ENCODE results near the gene WWTR1. TPM values are rescaled to one million over a fixed set of nuclear protein-coding genes. Genes with fewer than 3 reads are reported as not detected.
A peak's percentile ranks its signal among the peaks of the same experiment; 100 is the strongest.

Gene WWTR1
- polyA plus RNA-seq, 12 donors: 65.8 to 93.3 (median 77.5) TPM; not detected in 1

DNA sequence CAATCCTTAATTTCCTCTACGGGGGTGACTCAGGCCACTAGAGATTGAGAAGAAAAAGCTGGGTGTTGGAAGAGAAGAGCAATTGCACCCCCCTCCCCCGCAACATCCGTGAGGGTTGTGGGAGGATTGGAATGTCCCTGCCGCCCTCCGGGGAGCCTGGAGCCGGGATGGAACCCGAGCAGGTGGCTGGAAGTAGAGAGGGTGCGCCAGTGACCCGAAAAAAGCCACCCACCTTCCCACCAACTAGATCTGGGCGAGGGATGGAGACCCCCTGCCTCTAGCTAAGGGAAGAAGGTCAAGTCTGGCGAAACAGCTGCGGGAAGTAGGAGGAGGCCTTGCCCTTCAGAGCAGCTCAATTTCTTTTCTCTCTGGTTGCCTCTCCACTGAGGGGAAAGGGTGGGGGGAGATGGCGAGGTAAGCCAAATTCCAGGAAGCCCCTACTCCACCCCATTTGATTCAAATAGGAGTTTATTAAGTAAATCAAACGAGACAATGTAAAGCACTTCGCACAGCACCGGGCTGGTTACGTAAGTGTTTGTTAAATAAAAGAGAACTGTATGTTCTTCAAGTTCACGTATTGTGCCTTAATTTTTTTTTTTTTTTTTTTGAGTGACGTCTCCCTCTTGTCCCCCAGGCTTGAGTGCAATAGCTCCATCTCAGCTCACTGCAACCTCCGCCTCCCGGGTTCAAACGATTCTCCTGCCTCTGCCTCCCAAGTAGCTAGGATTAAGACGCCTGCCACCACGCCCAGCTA lies 1.1 kb upstream of the WWTR1 start:
- DNase-seq: peak; percentile 58

DNA sequence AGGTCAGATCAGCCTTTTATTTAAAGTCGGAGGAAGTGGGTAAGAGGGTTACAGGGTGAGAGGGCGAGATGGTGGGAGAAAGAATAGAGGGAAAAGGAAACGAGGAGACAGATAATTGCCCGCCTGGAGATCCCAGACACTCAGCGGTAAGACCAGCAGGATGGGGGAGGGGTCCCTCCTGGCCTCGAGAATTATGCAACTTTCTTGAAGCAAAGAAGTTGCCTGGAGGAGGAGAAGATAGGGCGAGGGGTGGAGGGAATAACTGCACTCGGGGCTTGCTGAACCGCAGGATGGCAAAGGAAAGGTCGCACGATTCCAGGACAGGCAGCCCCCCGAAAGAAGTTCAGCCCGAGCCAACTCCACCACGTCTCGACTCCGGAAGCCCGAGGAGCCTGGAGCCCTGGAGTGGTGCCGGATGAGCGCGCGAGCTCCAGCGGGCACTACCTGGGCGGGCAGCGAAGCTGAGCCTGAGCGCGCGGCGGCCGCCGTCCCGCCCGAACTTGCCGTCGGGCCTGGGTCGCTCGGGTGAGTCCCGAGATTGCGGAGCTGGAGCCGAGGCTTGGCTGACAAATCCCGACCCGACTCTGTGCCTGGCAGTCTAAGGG lies 402 bp downstream of the WWTR1 start:
- DNase-seq: no peak

DNA sequence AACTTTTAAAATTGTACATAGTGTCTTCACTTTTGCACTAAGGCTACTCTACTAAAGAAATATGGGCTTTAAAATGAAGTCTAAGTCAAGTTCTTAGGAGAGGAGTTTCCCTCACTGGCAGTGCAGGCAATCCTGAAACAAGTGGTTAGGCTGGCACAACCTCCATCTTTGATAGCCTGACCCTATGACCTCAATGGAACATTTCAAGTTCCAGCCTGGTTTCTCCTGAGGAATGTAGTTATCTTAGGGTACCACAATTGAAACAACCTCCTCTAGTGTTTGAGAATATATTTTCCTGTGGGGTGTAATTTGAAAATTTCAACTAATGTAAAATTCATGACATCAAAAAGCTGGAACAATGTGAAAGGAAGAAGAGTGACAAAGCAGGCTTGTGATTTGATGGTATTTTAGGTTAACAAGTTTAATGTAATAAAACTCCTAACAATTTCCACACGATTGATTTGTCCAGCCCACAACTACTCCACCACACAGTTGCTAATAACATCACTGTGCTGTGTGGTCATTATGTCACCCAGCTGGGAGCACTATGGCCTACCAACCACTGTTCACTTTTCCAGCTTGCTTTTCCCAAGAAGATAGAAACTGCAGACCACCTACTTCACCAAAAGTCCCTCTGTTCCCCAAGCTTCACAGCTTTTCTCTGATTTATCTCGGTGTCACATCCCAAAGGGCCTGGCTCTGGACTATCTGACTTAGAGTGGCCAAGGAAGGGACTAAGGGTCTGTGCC lies 1.8 kb downstream of the WWTR1 start:
- no peak for DNase-seq

DNA sequence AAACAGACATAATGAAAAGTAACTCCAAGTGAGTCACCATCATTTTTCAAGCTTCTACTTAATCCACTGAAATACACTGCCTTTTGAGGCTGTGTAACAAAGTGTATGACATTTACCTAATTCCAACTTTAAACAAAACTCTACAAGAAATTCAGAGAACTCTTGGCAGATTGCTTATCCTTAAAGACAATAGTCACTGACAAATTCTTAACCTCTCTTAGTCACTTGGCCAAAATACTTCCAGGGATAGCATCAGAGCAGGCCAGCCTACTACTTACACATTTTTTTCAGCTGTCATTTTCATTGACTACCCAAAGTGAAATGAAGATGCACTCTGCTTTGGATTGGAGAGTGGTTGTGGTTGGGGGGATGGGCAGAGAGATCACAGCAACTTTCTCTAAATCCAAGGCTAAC lies 3.6 kb downstream of the WWTR1 start:
- no peak for DNase-seq

DNA sequence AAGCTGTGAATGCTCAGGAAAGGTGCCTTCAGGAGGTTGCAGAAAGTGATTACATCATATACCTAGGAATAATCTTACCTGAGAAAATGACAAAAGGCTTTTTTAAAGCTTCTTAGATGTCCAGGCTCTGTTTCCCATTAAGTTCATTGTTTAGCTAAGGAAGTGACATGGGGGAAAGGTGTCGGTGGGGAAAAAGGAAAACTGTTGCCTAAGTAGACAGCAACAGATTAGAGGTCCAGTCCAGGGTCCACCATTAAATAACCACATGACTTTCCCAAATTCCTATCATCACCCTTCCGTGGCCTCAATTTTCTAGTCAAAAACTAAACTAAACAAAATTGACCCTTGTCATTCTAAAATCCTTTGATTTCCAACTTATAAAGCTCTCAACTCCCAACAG lies 4.3 kb downstream of the WWTR1 start:
- no peak for DNase-seq

DNA sequence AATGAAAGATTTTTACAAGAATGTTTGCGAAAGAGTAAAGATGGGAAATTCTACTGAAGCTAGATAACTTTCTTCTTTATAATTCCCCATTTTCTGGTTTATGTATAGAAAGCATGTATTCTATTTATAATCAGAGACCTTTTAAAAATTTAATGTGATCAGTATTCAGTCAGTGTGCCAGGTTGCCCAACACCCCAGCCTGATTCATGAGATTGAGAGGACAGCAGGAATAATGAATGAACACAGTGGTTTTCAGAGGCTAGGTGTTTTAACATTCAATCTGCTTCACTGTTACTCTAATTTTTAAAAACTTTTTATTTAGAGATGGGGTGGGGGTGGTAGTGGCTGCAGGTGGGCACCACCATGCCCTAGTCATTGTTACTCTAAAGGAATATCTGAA lies 4.7 kb downstream of the WWTR1 start:
- DNase-seq: no peak

DNA sequence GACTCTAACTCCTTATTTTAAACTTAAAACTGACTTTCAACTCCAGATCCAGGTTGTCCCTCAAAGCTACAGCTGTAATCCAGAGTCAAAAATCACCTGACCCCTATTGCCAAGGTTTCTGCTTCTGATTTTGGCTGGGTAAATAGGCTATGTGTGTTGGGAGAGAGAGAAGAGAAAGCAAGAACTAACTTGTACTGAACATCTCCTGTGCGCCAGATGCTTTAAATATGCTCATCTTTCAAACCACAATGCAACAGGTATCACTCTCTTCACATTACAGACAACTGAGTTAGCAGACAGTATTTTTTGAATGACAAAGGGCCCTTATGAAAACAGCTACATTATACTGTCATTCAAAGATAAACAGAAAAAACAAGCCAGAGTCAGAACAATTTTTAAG lies 7.0 kb downstream of the WWTR1 start:
- DNase-seq: no peak

DNA sequence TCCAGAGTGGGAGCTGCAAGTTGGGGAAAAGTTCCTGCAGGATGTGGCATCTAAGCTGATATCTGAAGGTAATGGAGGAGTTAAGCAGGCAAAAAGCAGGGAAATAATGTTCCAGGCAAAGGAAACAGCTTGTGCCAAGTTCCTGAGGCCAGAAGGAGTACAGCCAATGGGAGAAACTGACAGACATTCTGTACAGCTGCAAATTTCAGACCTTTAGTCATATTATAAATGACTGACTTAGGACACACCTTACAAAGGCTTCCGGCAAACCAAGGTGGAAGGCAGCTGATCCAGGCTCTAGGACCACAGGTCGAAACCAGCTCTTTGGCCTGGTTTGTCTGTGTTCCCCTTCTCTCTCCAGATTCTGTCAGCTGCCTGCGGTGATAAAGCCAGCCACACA lies 9.3 kb downstream of the WWTR1 start:
- peak; percentile 62 for DNase-seq

DNA sequence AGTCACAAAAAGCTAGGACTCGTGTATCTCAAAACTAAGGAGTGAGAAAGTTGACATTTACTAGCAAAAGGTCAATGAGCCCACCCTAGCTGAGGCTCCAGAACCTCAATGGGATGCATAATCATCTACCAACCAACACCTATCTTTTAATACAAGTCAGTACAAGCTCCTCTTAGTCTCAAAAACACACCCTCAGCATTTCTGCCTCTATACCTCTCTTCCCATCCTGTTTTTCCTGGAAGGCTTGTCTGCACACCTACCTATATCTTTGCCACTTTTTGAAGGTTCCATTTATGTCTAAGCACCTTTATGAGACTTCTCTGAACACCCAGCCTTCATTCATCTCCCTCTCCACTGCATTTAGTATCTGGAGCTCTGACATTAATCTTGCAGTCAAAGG lies 10.0 kb downstream of the WWTR1 start:
- DNase-seq: no peak

DNA sequence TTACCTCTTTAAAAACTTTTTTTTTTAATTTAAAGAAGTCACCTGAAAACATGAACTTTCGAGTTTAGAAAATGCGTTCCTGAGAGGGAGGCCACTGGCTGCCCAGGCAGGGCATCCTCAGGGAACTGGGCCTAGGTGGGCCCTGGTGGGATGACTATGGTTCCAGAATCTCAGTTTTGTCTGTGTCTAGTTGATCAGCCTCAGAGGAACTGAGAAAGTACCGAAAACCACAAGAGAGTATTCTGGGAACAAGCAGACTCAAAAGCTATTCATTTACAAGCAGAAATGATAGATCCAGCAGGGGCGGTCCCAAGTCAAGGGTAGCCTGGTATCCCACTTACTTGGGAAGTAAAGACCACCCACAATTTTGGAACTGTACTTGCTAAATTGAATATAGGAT lies 10.5 kb downstream of the WWTR1 start:
- no peak for DNase-seq

DNA sequence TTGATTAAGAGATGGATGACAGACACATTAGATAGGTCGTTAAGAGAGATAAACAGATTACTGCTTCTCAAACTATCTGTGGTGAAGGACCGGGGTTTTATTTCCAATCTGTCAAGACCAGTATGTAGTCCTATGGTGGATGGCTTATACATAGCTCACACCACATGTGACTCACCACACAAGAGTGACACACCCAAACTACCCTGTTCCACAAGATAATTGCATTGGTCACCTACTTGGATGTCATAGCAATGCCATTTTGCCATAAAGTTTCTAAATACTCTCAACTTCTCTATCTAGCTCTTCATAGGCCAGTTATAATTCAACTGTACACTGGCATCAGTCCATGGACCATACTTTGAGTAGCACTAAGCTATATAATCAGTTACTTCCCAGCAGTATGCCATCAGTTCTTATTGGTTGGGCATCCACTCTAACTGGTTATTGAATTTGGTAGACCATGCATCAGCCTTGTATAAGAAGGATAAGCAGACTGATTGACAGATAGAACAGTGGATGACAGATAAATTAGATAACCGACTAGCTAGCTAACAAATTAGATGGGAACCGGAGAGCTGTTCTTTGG lies 11.6 kb downstream of the WWTR1 start:
- no peak for DNase-seq

DNA sequence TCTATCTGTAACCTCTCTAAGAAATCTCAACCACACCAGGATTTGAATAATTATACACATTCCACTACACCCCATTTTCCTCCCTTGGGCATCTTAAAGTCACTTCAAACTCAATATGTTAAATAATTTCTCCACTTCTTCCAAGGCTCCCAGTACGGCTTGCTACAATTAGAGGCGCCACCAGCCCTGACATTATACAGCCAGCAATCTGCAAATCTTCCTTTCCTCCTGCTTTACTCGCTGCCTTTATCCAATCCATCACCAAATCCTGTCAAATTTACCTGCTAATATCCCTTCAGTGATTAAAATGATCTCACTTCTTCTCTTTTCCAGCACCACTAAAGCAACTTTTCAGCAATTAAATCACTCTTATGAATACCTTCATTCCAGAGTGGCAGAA lies 13.9 kb downstream of the WWTR1 start:
- DNase-seq: no peak

DNA sequence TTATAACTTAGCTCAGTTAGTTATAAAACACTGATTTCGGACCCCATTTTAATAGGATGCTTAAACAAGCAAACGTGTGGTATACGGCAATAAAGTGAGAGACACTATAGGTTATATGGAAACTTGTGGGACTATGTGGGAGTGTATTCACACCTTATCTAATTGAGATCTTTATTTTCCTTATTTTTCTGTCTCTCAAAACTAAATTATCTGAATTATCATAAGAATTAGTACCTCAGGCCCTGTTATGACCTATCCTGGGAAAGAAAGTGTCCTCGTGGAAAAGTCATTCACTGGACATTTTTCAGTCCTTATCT lies 14.4 kb downstream of the WWTR1 start:
- no peak for DNase-seq

DNA sequence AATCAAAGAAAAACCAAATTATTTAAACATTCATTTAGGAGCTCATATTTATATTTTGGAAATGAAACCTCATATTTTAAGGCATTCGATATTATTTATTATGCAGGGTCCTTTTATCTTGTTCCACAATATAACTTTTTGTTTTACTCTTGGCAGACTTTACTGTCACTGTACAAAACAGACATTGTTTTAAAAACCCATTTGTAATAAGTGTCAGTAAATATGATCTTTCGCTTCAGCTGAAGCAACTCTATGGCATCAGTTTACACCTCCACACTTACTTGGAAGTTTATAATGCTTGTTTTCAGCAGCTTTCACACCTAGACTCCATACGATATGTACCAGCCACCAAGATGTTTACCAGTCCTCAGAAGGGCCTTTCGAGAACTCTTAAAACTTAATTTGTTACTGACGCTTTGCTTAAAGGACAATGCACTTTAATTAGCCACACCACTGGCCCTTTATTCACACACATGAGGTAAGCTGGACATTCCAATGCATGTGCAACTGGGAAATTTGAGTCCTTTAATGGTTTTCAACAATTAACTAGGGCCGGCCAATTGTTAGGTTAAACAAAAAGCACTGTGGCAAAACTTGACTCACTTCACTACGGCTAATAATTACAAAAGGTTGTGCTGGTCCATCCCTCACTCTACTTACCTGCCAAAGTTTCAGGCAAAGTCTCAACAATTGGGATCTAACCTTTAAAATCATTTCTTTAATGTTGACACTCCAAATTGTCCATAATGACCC lies 16.7 kb downstream of the WWTR1 start:
- no peak for DNase-seq

DNA sequence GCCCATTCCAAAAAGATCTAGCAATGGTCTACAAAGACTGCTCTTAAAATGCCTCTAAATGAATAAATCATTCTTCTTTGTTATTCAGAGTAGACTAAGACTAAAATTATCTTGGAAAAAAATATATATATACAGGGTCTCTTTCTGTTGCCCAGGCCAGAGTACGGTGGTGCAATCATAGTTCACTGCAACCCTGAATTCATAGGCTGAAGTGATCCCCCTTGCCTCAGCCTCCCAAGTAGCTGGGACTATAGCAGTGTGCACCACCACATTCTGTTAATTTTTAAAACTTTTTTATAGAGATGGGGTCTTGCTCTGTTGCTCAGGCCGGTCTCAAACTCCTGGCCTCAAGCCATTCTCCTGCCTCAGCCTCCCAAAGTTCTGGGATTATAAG lies 18.7 kb downstream of the WWTR1 start:
- no peak for DNase-seq

DNA sequence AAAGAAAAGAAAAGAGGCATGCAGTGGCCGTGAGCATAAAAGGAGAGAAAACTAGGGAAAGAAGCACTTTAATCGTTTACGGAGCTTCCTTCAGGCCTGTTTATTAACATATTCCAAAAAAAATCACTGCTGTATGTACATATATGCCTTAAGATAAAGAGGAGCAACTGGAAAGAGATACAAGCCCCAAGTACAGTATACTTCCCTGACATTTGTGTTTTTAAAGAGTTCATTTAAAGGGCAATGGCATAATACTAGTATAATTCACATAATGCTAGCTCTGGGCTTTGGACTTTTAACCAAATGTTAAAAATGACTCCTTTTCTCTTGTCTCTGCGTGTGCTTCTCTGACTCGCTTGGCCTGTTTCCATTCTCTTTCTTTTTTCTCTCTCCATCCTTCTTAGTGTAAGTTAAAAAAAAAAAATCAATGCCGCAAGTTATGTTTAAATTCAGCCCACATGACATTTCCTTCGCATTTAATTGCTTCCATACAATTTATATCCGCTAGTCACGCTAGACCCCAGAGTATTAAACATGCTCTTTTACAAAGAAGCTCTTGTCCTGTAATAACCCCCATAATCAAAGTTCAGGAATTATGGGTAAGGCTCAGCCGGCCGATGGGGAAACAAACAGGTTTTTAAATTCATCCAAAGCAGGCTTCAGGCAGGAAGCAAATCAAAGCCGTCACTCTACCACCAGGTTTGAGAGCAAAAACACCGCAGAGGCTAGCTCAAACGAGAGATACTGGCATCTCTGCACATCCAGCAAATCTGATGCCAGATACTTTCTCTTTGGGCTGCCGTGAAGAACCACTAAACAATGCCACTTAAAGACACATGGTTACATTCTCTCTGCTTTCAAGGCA lies 19.4 kb downstream of the WWTR1 start:
- peak; percentile 72 for DNase-seq

DNA sequence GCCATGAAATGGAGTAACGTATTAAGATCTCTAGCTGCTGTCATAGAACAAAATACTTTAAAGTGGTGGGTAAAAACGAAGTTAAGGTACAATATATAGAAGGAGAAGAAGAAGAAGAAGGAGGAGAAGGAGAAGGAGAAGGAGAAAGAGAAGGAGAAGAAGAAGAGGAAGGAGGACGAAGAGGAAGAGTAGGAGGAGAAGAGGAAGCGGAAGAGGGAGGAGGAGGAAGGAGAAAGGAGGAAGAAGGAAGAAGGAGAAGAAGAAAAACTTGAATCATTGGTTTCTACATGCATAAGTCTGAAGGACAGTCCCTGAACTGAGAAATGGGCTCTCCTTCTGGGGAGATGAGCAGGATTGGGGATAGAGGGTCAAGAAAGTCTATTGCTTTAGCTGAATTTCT lies 22.4 kb downstream of the WWTR1 start:
- DNase-seq: no peak

DNA sequence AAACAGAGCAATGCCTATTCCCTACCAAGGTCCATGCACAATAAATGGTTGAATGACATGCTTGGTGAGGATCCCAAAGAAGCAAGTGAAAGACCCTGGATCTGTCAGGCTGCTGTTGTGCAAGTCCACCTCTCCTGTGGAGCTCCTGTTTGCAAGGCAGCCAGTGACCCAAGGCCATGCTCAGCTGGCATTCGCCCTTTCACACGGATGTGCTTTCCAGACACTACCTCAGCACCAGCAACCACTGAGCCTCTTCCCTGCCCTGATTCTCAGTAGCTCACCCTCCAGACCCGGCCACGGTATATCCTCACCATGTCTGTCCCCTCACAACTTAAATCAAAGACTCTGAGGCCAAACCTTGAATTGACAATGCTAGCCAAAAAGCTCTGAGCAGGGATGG lies 23.3 kb downstream of the WWTR1 start:
- DNase-seq: no peak

DNA sequence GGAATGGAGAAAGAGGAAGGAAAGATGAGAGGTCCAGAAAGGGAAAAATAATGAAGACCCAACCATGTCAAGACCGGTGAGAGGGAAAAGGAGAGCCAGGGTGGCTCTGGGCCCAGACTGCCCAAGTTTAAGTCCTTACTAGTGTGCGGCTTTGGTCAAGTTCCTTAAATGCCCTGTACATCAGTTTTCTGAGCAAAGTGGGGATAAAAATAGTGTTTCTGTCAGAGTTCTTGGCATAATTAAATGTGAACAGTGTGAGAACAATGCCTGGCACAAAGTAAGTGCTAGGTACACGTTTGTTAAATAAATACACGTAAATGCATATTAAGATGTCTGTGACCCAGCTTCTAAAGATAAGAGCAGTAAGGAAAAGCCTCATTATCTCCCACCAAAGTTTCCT lies 23.8 kb downstream of the WWTR1 start:
- DNase-seq: no peak

DNA sequence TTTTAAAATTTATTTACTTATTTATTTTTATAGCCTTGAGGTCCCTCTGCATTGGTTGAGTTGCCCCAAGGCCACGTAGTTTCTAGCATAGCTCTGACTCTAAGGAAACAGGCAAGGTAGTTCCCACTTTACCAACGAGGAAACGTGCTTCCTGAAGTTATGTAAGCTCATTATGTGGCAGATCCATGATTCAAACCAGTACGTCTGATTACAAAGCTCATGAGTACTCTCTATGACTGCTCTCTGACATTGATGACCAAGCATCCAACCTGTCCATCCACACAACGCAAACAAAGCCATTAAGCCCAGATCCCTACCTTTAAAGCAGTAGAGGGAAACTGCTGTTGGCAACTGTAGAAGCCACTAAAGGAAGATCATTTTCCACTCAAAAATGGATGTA lies 25.6 kb downstream of the WWTR1 start:
- no peak for DNase-seq

DNA sequence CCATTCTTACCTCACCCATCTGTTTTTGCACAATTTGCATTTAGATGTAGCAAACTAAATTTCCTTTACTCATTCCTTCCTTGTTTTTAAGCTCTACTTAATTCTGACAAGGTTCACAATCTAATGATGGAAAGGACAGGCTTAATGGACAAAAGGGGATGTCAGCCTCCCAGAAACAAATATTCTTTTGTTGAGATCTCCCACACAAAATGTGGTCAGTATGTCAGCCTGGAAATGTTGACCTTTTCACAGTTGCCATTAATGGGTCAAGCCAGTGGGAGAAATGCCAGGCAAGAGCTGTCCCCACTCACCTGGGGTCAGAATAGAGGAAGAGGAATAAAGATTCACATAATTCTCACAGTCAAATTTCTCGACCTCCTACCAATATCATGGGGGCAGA lies 27.0 kb downstream of the WWTR1 start:
- DNase-seq: no peak

All from muscle of arm (tissue), 12 donors.